Panc1 (cell line): ENCODE data around the gene CRISPLD2. TPM values are rescaled to one million over a fixed set of nuclear protein-coding genes. Genes with fewer than 3 reads are reported as not detected.

Source experiments
- ATAC-seq: fragments of 200-7000 bp; cut with Tn5 transposase; 2 replicates; pipeline ENCODE4 v1.9.1; 2020; ENCODE audit warnings: mild to moderate bottlenecking, moderate library complexity
- BruUV-seq: library from RNA; stranded (reverse); fragments of 400-500 nt; replicated peaks from 2 replicates; lab custom pipeline; 2021; lab: Mats Ljungman, UMichigan
- CTCF ChIA-PET: fragments of 300-600 bp; sonication (Branson Sonifier 250); formaldehyde crosslinking; loops from one replicate; lab custom pipeline; 2022; ENCODE audit warnings: antibody characterized with exemption; lab: Charles Lee
- POLR2A ChIA-PET: fragments of 300-600 bp; sonication (Branson Sonifier 250); formaldehyde crosslinking; loops from one replicate; lab custom pipeline; 2022; ENCODE audit warnings: antibody characterized with exemption; lab: Charles Lee
- DNase-seq: peaks from one replicate; pipeline ENCODE4 v3.0.0-alpha.2; 2010; ENCODE audit warnings: low read depth, low spot score
- H3K27ac ChIP-seq: 2 replicates; pipeline ENCODE4 v1.5.1; 2011; ENCODE audit warnings: mild to moderate bottlenecking, low read length, inconsistent platforms
- H3K27me3 ChIP-seq: fragments of 200-500 bp; sonication (Bioruptor generic); 2 replicates; pipeline ENCODE4 v1.6.0; 2014; ENCODE audit warnings: low read length, inconsistent platforms; ENCODE audit not compliant: control insufficient read depth, insufficient read depth
- H3K36me3 ChIP-seq: fragments of 200-500 bp; sonication (Bioruptor generic); 2 replicates; pipeline ENCODE4 v1.5.1; 2014; ENCODE audit warnings: inconsistent platforms, mild to moderate bottlenecking, low read length, moderate library complexity; ENCODE audit not compliant: control insufficient read depth, insufficient read depth
- H3K4me1 ChIP-seq: 2 replicates; pipeline ENCODE4 v1.5.1; 2011; ENCODE audit warnings: inconsistent platforms, mild to moderate bottlenecking, low read length, moderate library complexity; ENCODE audit not compliant: control insufficient read depth, insufficient read depth
- H3K4me3 ChIP-seq, 2 experiments: 2 replicates each; pipeline ENCODE4 v1.5.1; 2011 to 2012; ENCODE audit warnings: low read depth in 2 of 2, low read length in 2 of 2, mild to moderate bottlenecking in 2 of 2, inconsistent platforms in 1 of 2, moderate library complexity in 1 of 2
- H3K9me3 ChIP-seq: fragments of 200-500 bp; sonication (Bioruptor generic); 2 replicates; pipeline ENCODE4 v1.5.1; 2014; ENCODE audit warnings: low read depth, mild to moderate bottlenecking, inconsistent platforms, low read length, moderate library complexity; ENCODE audit not compliant: control insufficient read depth, insufficient read depth
- POLR2AphosphoS5 ChIP-seq: IDR thresholded peaks from 2 replicates; pipeline ENCODE4 v1.6.1; 2012; ENCODE audit warnings: mild to moderate bottlenecking, low read depth, low read length, moderate library complexity
- SIN3A ChIP-seq: IDR thresholded peaks from 2 replicates; pipeline ENCODE4 v1.6.1; 2012; ENCODE audit warnings: low read depth, mild to moderate bottlenecking, low read length, moderate library complexity, borderline replicate concordance; ENCODE audit not compliant: insufficient read depth
- TCF7L2 ChIP-seq: IDR thresholded peaks from 2 replicates; pipeline ENCODE4 v1.6.1; 2011; ENCODE audit warnings: mild to moderate bottlenecking, low read depth, low read length, inconsistent platforms
- in situ Hi-C: cut with HindIII; loops from 2 replicates; pipeline ENCODE4 v1.10.0; 2016; ENCODE audit warnings: low sequenced_read_pairs, low pct_unique_long_range_greater_than_20kb
- intact Hi-C: fragments of 100-400 bp; cut with micrococcal nuclease; formaldehyde crosslinking; loops from one replicate; pipeline ENCODE4 v1.10.0; 2022; ENCODE audit not compliant: unreplicated experiment
- total RNA-seq: library from RNA; stranded (reverse); gene quantifications from one replicate; pipeline ENCODE4 v1.2.1, GENCODE V29; 2021; ENCODE audit not compliant: unreplicated experiment
- TF ChIP-seq, protein P1 (sequence below): fragments of 450-650 bp; IDR thresholded peaks from 2 replicates; pipeline ENCODE4 v1.5.1; 2017; ENCODE audit warnings: mild to moderate bottlenecking
- TF ChIP-seq, protein P2 (sequence below), 2 experiments: IDR thresholded peaks; 2 replicates each; pipeline ENCODE4 v1.6.1; 2011 to 2012; ENCODE audit warnings: low read depth in 2 of 2, control low read depth in 1 of 2, low read length in 1 of 2, mild to moderate bottlenecking in 1 of 2, moderate library complexity in 1 of 2; ENCODE audit not compliant: insufficient read depth in 1 of 2

CRISPLD2 gene
- total RNA-seq, 1 experiment from 2014 or later: 12.9 TPM

DNA sequence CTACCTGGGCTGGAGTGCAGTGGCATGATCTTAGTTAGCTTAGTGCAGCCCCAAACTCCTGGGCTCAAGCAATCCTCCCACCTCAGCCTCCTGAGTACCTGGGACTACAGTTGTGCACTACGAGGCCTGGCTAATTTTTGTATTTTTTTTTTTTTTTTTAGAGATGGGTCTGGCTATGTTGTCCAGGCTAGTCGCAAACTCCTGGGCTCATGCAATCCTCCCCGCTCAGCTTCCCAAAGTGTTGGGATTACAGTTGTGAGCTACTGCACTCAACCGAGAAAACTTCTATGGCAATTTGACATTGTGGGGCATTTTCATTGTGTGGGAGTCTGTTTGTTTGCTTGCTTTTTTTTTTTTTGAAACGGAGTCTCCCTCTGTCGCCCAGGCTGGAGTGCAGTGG lies 30.0 kb downstream of the CRISPLD2 start:
- ChIA-PET POLR2A (interaction anchor here (0.7 kb wide), 1 partner anchor 11 kb away, joined by 4 read pairs; no protein-coding TSS in a partner anchor), CTCF (no interaction called here)
- in situ Hi-C loops (no loop called here), intact Hi-C loops (no loop called here)
- ATAC-seq: no peak
- DNase-seq: no peak
- H3K36me3 ChIP-seq: no peaks in the 10 kb centered on the region
- no peak overlapping the region for H3K4me3 ChIP-seq
- peaks cover 43% of the 10 kb centered on the region for H3K4me1 ChIP-seq
- no TSS peak for BruUV-seq
- no peaks in the 10 kb centered on the region for H3K27me3 ChIP-seq
- H3K27ac ChIP-seq: no peak overlapping the region
- H3K9me3 ChIP-seq: no peaks in the 10 kb centered on the region
- TF ChIP-seq TCF7L2 (no peak), SIN3A (no peak), POLR2AphosphoS5 (no peak)
- TF ChIP-seq, protein P1, sequence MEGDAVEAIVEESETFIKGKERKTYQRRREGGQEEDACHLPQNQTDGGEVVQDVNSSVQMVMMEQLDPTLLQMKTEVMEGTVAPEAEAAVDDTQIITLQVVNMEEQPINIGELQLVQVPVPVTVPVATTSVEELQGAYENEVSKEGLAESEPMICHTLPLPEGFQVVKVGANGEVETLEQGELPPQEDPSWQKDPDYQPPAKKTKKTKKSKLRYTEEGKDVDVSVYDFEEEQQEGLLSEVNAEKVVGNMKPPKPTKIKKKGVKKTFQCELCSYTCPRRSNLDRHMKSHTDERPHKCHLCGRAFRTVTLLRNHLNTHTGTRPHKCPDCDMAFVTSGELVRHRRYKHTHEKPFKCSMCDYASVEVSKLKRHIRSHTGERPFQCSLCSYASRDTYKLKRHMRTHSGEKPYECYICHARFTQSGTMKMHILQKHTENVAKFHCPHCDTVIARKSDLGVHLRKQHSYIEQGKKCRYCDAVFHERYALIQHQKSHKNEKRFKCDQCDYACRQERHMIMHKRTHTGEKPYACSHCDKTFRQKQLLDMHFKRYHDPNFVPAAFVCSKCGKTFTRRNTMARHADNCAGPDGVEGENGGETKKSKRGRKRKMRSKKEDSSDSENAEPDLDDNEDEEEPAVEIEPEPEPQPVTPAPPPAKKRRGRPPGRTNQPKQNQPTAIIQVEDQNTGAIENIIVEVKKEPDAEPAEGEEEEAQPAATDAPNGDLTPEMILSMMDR: no peak
- TF ChIP-seq, protein P2, sequence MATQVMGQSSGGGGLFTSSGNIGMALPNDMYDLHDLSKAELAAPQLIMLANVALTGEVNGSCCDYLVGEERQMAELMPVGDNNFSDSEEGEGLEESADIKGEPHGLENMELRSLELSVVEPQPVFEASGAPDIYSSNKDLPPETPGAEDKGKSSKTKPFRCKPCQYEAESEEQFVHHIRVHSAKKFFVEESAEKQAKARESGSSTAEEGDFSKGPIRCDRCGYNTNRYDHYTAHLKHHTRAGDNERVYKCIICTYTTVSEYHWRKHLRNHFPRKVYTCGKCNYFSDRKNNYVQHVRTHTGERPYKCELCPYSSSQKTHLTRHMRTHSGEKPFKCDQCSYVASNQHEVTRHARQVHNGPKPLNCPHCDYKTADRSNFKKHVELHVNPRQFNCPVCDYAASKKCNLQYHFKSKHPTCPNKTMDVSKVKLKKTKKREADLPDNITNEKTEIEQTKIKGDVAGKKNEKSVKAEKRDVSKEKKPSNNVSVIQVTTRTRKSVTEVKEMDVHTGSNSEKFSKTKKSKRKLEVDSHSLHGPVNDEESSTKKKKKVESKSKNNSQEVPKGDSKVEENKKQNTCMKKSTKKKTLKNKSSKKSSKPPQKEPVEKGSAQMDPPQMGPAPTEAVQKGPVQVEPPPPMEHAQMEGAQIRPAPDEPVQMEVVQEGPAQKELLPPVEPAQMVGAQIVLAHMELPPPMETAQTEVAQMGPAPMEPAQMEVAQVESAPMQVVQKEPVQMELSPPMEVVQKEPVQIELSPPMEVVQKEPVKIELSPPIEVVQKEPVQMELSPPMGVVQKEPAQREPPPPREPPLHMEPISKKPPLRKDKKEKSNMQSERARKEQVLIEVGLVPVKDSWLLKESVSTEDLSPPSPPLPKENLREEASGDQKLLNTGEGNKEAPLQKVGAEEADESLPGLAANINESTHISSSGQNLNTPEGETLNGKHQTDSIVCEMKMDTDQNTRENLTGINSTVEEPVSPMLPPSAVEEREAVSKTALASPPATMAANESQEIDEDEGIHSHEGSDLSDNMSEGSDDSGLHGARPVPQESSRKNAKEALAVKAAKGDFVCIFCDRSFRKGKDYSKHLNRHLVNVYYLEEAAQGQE (IDR thresholded peaks at IDR 0.05; ENCODE audit: insufficient read depth in 1 of 2, low read depth in 2 of 2, low read length in 1 of 2): no peak

DNA sequence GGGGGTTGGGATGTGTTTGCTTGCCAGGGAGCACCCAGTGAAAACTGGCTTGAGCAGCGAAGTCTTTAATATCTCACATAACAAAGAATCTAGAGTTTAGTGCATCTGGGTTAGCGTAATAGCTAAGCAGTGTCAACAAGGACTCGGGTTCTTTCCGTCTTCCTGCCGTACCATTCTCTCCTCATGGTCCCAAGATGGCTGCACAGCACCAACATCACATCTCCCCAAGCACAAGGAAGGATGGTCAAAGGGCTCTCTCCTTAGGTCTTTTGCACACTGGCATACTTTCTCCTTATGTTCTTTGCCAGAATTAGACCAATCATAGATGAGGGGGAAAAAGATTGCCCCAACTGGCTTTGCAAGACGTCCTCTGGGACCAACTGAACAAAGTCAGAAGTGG lies 30.9 kb downstream of the CRISPLD2 start:
- intact Hi-C loops (no loop called here), in situ Hi-C loops (no loop called here)
- no peak for DNase-seq
- ATAC-seq: no peak
- BruUV-seq: no TSS peak
- H3K27ac ChIP-seq: peak overlapping the region; percentile 80
- TF ChIP-seq POLR2AphosphoS5 (no peak), TCF7L2 (no peak), SIN3A (no peak)
- TF ChIP-seq, protein P1: no peak
- TF ChIP-seq, protein P2 (IDR thresholded peaks at IDR 0.05; ENCODE audit: insufficient read depth in 1 of 2, low read depth in 2 of 2, low read length in 1 of 2): no peak
- H3K4me1 ChIP-seq: peaks cover 43% of the 10 kb centered on the region
- ChIA-PET CTCF (no interaction called here), POLR2A (no interaction called here)
- H3K4me3 ChIP-seq: no peak overlapping the region
- H3K36me3 ChIP-seq: no peaks in the 10 kb centered on the region
- H3K27me3 ChIP-seq: no peaks in the 10 kb centered on the region
- no peaks in the 10 kb centered on the region for H3K9me3 ChIP-seq
